HEK293 (cell line): ENCODE measurements around the gene ACSBG1.
A peak's percentile ranks its signal among the peaks of the same experiment; 100 is the strongest.

Experiments used
- CTCF ChIA-PET: fragments of 350-600 bp; formaldehyde crosslinking; extraction: SDS; loops from one replicate; lab custom pipeline; 2021; ENCODE audit warnings: antibody characterized with exemption; lab: Yijun Ruan, JAX
- POLR2A ChIA-PET: fragments of 300-600 bp; formaldehyde crosslinking; extraction: SDS; loops from one replicate; lab custom pipeline; 2020; ENCODE audit warnings: antibody characterized with exemption, inconsistent platforms; lab: Yijun Ruan, JAX
- H3K27ac ChIP-seq: fragments of 200-500 bp; sonication (Bioruptor generic); 2 replicates; pipeline ENCODE4 v1.5.1; 2014; ENCODE audit warnings: low read depth, low read length, control low read depth, inconsistent platforms; ENCODE audit errors: extremely low read depth
- H3K36me3 ChIP-seq, 2 experiments: fragments of 200-500 bp in 1 of 2; sonication (Bioruptor generic) in 1 of 2; 1 replicate in 1 of 2; 2 replicates in 1 of 2; pipeline ENCODE4 v1.5.1; 2014 to 2017; ENCODE audit warnings: inconsistent platforms in 2 of 2, low read length in 2 of 2; ENCODE audit not compliant: control insufficient read depth in 2 of 2, insufficient read depth in 1 of 2
- H3K4me1 ChIP-seq: fragments of 200-500 bp; sonication (Bioruptor generic); 2 replicates; pipeline ENCODE4 v1.5.1; 2014; ENCODE audit warnings: mild to moderate bottlenecking, low read length, inconsistent platforms; ENCODE audit not compliant: control insufficient read depth, insufficient read depth
- H3K4me3 ChIP-seq: 2 replicates; pipeline ENCODE4 v1.5.1; 2011; ENCODE audit warnings: low read depth, mild to moderate bottlenecking, control low read depth, low read length, moderate library complexity
- H3K9me3 ChIP-seq: fragments of 200-500 bp; sonication (Bioruptor generic); 2 replicates; pipeline ENCODE4 v1.5.1; 2014; ENCODE audit warnings: low read depth, low read length, inconsistent platforms; ENCODE audit not compliant: control insufficient read depth, insufficient read depth
- BCL11A ChIP-seq: fragments of 450-650 bp; formaldehyde crosslinking; IDR thresholded peaks from 2 replicates; pipeline ENCODE4 v1.5.1; 2016; ENCODE audit warnings: low read depth, missing biosample characterization, missing genetic modification characterization
- EGR2 ChIP-seq: fragments of 450-650 bp; formaldehyde crosslinking; IDR thresholded peaks from 2 replicates; pipeline ENCODE4 v1.5.1; 2016; ENCODE audit warnings: low read depth, missing biosample characterization, missing genetic modification characterization
- IKZF3 ChIP-seq: fragments of 450-650 bp; IDR thresholded peaks from 2 replicates; pipeline ENCODE4 v1.5.0; 2018; ENCODE audit warnings: missing biosample characterization, mild to moderate bottlenecking, missing genetic modification characterization, moderate library complexity
- KLF1 ChIP-seq: fragments of 450-650 bp; formaldehyde crosslinking; IDR thresholded peaks from 2 replicates; pipeline ENCODE4 v1.5.1; 2016; ENCODE audit warnings: missing biosample characterization, missing genetic modification characterization
- REST ChIP-seq: fragments of 450-650 bp; formaldehyde crosslinking; IDR thresholded peaks from 2 replicates; pipeline ENCODE4 v1.5.1; 2016; ENCODE audit warnings: missing biosample characterization, missing genetic modification characterization
- SP3 ChIP-seq: fragments of 450-650 bp; formaldehyde crosslinking; IDR thresholded peaks from 2 replicates; pipeline ENCODE4 v1.5.1; 2016; ENCODE audit warnings: missing biosample characterization, missing genetic modification characterization
- SP7 ChIP-seq: fragments of 450-650 bp; formaldehyde crosslinking; IDR thresholded peaks from 2 replicates; pipeline ENCODE4 v1.5.1; 2016; ENCODE audit warnings: missing biosample characterization, missing genetic modification characterization
- TRIM28 ChIP-seq: IDR thresholded peaks from 2 replicates; pipeline ENCODE4 v1.6.1; 2011; ENCODE audit warnings: low read length, control low read depth, borderline replicate concordance
- ZBTB1 ChIP-seq: fragments of 450-650 bp; formaldehyde crosslinking; IDR thresholded peaks from 2 replicates; pipeline ENCODE4 v1.5.1; 2016; ENCODE audit warnings: missing biosample characterization, missing genetic modification characterization
- ZBTB11 ChIP-seq: fragments of 450-650 bp; formaldehyde crosslinking; conservative IDR thresholded peaks from 2 replicates; pipeline ENCODE4 v1.5.1; 2016; ENCODE audit warnings: low read depth, missing biosample characterization, missing genetic modification characterization
- ZBTB20 ChIP-seq: fragments of 450-650 bp; formaldehyde crosslinking; IDR thresholded peaks from 2 replicates; pipeline ENCODE4 v1.5.1; 2016; ENCODE audit warnings: missing biosample characterization, missing genetic modification characterization
- ZBTB48 ChIP-seq: fragments of 450-650 bp; formaldehyde crosslinking; IDR thresholded peaks from 2 replicates; pipeline ENCODE4 v1.5.1; 2016; ENCODE audit warnings: missing biosample characterization, missing genetic modification characterization
- ZBTB6 ChIP-seq: fragments of 450-650 bp; formaldehyde crosslinking; IDR thresholded peaks from 2 replicates; pipeline ENCODE4 v1.5.1; 2017; ENCODE audit warnings: missing biosample characterization, missing genetic modification characterization
- ZNF155 ChIP-seq: fragments of 450-650 bp; formaldehyde crosslinking; IDR thresholded peaks from 2 replicates; pipeline ENCODE4 v1.5.1; 2016; ENCODE audit warnings: missing biosample characterization, missing genetic modification characterization
- ZNF184 ChIP-seq: fragments of 450-650 bp; IDR thresholded peaks from 2 replicates; pipeline ENCODE4 v1.5.1; 2018; ENCODE audit warnings: missing biosample characterization, mild to moderate bottlenecking, missing genetic modification characterization
- ZNF211 ChIP-seq: fragments of 450-650 bp; formaldehyde crosslinking; IDR thresholded peaks from 2 replicates; pipeline ENCODE4 v1.5.1; 2016; ENCODE audit warnings: low read depth, missing biosample characterization, missing genetic modification characterization
- ZNF274 ChIP-seq, 2 experiments: fragments of 200-500 bp in 1 of 2; fragments of 450-650 bp in 1 of 2; sonication (Bioruptor generic) in 1 of 2; formaldehyde crosslinking in 1 of 2; IDR thresholded peaks; 2 replicates each; pipeline versions ENCODE4 v1.5.1 to v1.6.1; 2014 to 2016; ENCODE audit warnings: borderline replicate concordance in 1 of 2, inconsistent platforms in 1 of 2, low read length in 1 of 2, missing biosample characterization in 1 of 2, missing genetic modification characterization in 1 of 2
- ZNF416 ChIP-seq: fragments of 450-650 bp; formaldehyde crosslinking; IDR thresholded peaks from 2 replicates; pipeline ENCODE4 v1.5.1; 2016; ENCODE audit warnings: missing biosample characterization, missing genetic modification characterization
- ZNF501 ChIP-seq: fragments of 450-650 bp; formaldehyde crosslinking; IDR thresholded peaks from 2 replicates; pipeline ENCODE4 v1.5.1; 2016; ENCODE audit warnings: missing biosample characterization, missing genetic modification characterization
- ZNF560 ChIP-seq: fragments of 450-650 bp; formaldehyde crosslinking; IDR thresholded peaks from 2 replicates; pipeline ENCODE4 v1.5.1; 2017; ENCODE audit warnings: missing biosample characterization, missing genetic modification characterization, borderline replicate concordance
- ZNF561 ChIP-seq: fragments of 450-650 bp; IDR thresholded peaks from 2 replicates; pipeline ENCODE4 v1.5.1; 2018; ENCODE audit warnings: missing biosample characterization, missing genetic modification characterization, borderline replicate concordance
- ZNF610 ChIP-seq: fragments of 450-650 bp; formaldehyde crosslinking; IDR thresholded peaks from 2 replicates; pipeline ENCODE4 v1.5.1; 2016; ENCODE audit warnings: missing biosample characterization, missing genetic modification characterization, borderline replicate concordance
- ZNF660 ChIP-seq: fragments of 450-650 bp; IDR thresholded peaks from 2 replicates; pipeline ENCODE4 v1.5.1; 2018; ENCODE audit warnings: missing biosample characterization, mild to moderate bottlenecking, missing genetic modification characterization
- ZNF692 ChIP-seq: fragments of 450-650 bp; formaldehyde crosslinking; IDR thresholded peaks from 2 replicates; pipeline ENCODE4 v1.5.1; 2016; ENCODE audit warnings: missing biosample characterization, missing genetic modification characterization
- ZNF76 ChIP-seq: fragments of 450-650 bp; formaldehyde crosslinking; IDR thresholded peaks from 2 replicates; pipeline ENCODE4; 2016; ENCODE audit warnings: low read depth, missing biosample characterization, missing genetic modification characterization, borderline replicate concordance
- ZNF843 ChIP-seq: fragments of 450-650 bp; formaldehyde crosslinking; IDR thresholded peaks from 2 replicates; pipeline ENCODE4 v1.5.1; 2016; ENCODE audit warnings: missing biosample characterization, missing genetic modification characterization

Gene ACSBG1

GRCh38 chr15:78131295-78132061 lies 102.9 kb downstream of the ACSBG1 start, which contains the start of gene CIB2:
TSS of gene CIB2 (minus strand) at chr15:78131445. CDS start at chr15:78131215, 230 bp downstream.
- Histone ChIP-seq H3K27ac (peak within 1 kb of the TSS; percentile 85), H3K9me3 (no peaks in the 10 kb centered on the region), H3K4me3 (peak within 1 kb of the TSS; percentile 74), H3K4me1 (peaks cover 2% of the 10 kb centered on the region; the same call in 1 of the 2 replicates), H3K36me3 (no peaks in the 10 kb centered on the region)
- ChIA-PET POLR2A (interaction anchor here (0.9 to 2.3 kb wide), 3 partner anchors 18 to 168 kb away, joined by 3 to 17 read pairs (median 7); partner anchors contain the start of genes IDH3A and SKIC8), CTCF (interaction anchor here (0.6 to 3.4 kb wide), 27 partner anchors 8 to 460 kb away, joined by 3 to 28 read pairs (median 4); partner anchors contain the start of gene ACSBG1)
- peak; percentile 64; the same call in 1 of the 2 replicates for TF ChIP-seq ZNF501 (tag by site-specific recombination)
- peak; percentile 78; the same call in 1 of the 2 replicates for TF ChIP-seq ZNF561 (tag by site-specific recombination)
- peak; percentile 76 for TF ChIP-seq ZNF692
- TF ChIP-seq KLF1 (tag by site-specific recombination): peak; percentile 49; the same call in 1 of the 2 replicates
- no peak for TF ChIP-seq ZNF211
- peak; percentile 72 for TF ChIP-seq SP7
- TF ChIP-seq ZNF610: peak; percentile 63; the same call in 1 of the 2 replicates
- TF ChIP-seq ZNF274 (IDR thresholded peaks at IDR 0.05; ENCODE audit: low read length): no peak
- TF ChIP-seq ZNF274 (tag by site-specific recombination; IDR thresholded peaks at IDR 0.05; ENCODE audit: borderline replicate concordance): no peak
- peak; percentile 6; the same call in 1 of the 2 replicates for TF ChIP-seq ZBTB6
- peak; percentile 82 for TF ChIP-seq ZBTB48
- TF ChIP-seq ZBTB1: peak; percentile 76; the same call in 1 of the 2 replicates
- peak; percentile 84 for TF ChIP-seq ZBTB20 (tag by site-specific recombination)
- TF ChIP-seq ZNF416 (tag by site-specific recombination): no peak
- TF ChIP-seq IKZF3 (tag by site-specific recombination): peak; percentile 43
- TF ChIP-seq ZNF660: peak; percentile 79
- no peak for TF ChIP-seq ZNF155 (tag by site-specific recombination)
- TF ChIP-seq ZNF76 (tag by site-specific recombination): 0 out of 2 replicates have a peak, but pooled peaks have one; percentile 19
- peak; percentile 61 for TF ChIP-seq EGR2 (tag by site-specific recombination)
- no peak for TF ChIP-seq REST
- peak; percentile 71 for TF ChIP-seq SP3 (tag by site-specific recombination)
- TF ChIP-seq ZNF560 (tag by site-specific recombination): no peak
- 0 out of 2 replicates have a peak, but pooled peaks have one; percentile 29 for TF ChIP-seq ZNF843 (tag by site-specific recombination)
- peak; percentile 55; the same call in 1 of the 2 replicates for TF ChIP-seq BCL11A (tag by site-specific recombination)
- TF ChIP-seq ZBTB11 (tag by site-specific recombination): peak; percentile 70; the same call in 1 of the 2 replicates
- TF ChIP-seq TRIM28: peak; percentile 58; the same call in 1 of the 2 replicates
- TF ChIP-seq ZNF184: 0 out of 2 replicates have a peak, but pooled peaks have one; percentile 36
